ENCODE data around the gene C12orf54. TPM values are rescaled to one million over a fixed set of nuclear protein-coding genes. Genes with fewer than 3 reads are reported as not detected.

C12orf54 gene
- total and polyA plus RNA-seq, 2 of the 8 experiments (the other 6 are each of a cell fraction or from before 2014, with no cell fraction given) = not detected

- Histone ChIP-seq H4K91ac (replicated peaks; ENCODE audit: insufficient read length, low read length) (no peak overlapping the region), H3K14ac (ENCODE audit: insufficient read length) (no peak overlapping the region), H3K4me3 (ENCODE audit: extremely low read depth in 1 of 4, insufficient read depth in 2 of 4, low read depth in 3 of 4, low read length in 4 of 4) (no peak overlapping the region), H3K18ac (ENCODE audit: extremely low read depth, low read length) (no peak overlapping the region), H2BK12ac (ENCODE audit: low read depth, low read length) (no peak overlapping the region), H3K36me3 (ENCODE audit: control insufficient read depth in 2 of 4, insufficient read depth in 4 of 4, low read length in 3 of 4) (no peaks in the 10 kb centered on the region), H2BK120ac (replicated peaks; ENCODE audit: low read depth, low read length) (no peak overlapping the region), H3K27me3 (replicated peaks in 1 of 4; ENCODE audit: control insufficient read depth in 3 of 4, extremely low read depth in 1 of 4, insufficient read depth in 3 of 4, low read length in 3 of 4) (no peaks in the 10 kb centered on the region), H3K27ac (ENCODE audit: low read depth, low read length) (no peak overlapping the region), H3K4me2 (ENCODE audit: insufficient read depth in 1 of 2, low read depth in 2 of 2, low read length in 2 of 2) (no peak overlapping the region), H4K5ac (ENCODE audit: insufficient read length, low read depth, low read length) (no peak overlapping the region), H3K23me2 (ENCODE audit: low read depth, low read length) (no peaks in the 10 kb centered on the region), H2AK5ac (ENCODE audit: low read depth, low read length) (no peak overlapping the region), H3K23ac (ENCODE audit: insufficient read length) (no peak overlapping the region), H2BK20ac (ENCODE audit: low read length) (no peak overlapping the region), H3K4me1 (replicated peaks in 1 of 4; ENCODE audit: control insufficient read depth in 3 of 4, insufficient read depth in 4 of 4, low read length in 3 of 4) (no peaks in the 10 kb centered on the region), H3K79me1 (ENCODE audit: low read depth, low read length) (no peaks in the 10 kb centered on the region), H2AFZ (ENCODE audit: low read length) (no peak overlapping the region), H4K8ac (ENCODE audit: extremely low read depth, insufficient read depth, low read length) (no peak overlapping the region), H3K56ac (replicated peaks; ENCODE audit: insufficient read length, low read depth, low read length) (no peak overlapping the region), H4K20me1 (replicated peaks in 1 of 2; ENCODE audit: control insufficient read depth in 1 of 2, insufficient read depth in 2 of 2, low read length in 2 of 2) (no peaks in the 10 kb centered on the region), H3K79me2 (ENCODE audit: control insufficient read depth in 1 of 2, insufficient read depth in 2 of 2, low read length in 2 of 2) (no peaks in the 10 kb centered on the region), H3K9ac (replicated peaks in 1 of 4; ENCODE audit: extremely low read depth in 1 of 4, low read depth in 3 of 4, low read length in 3 of 4) (no peak overlapping the region), H3K9me3 (ENCODE audit: insufficient read depth in 2 of 2, low read depth in 1 of 2, low read length in 1 of 2) (peaks cover 0 to 2% of the 10 kb centered on the region in 2 experiments; a peak in 2 of 4 replicates), H2BK15ac (ENCODE audit: low read length) (no peak overlapping the region), H3K4ac (replicated peaks; ENCODE audit: insufficient read length, low read depth, low read length) (no peak overlapping the region), H2BK5ac (ENCODE audit: low read depth, low read length) (no peak overlapping the region)
- CTCF ChIA-PET (ENCODE audit: partially characterized antibody) = interaction anchor here (1.0 kb wide), 1 partner anchor 86 kb away, joined by 3 read pairs; no protein-coding TSS in a partner anchor
- POLR2A ChIA-PET (ENCODE audit: partially characterized antibody) = no interaction called here
- DNase-seq (ENCODE audit: low read depth in 1 of 2, low spot score in 2 of 2) (no peak), FAIRE-seq (no peak)
- TF ChIP-seq NRF1 (IDR thresholded peaks at IDR 0.05; ENCODE audit: low read depth, low read length) (no peak), GABPA (IDR thresholded peaks at IDR 0.05; ENCODE audit: borderline replicate concordance, insufficient read depth, low read length) (no peak), EGR1 (IDR thresholded peaks at IDR 0.05; ENCODE audit: borderline replicate concordance, low read depth, low read length) (no peak), SIX5 (IDR thresholded peaks at IDR 0.05; ENCODE audit: low read depth, low read length) (no peak), CBX8 (IDR thresholded peaks at IDR 0.05; ENCODE audit: borderline replicate concordance, low read depth, low read length) (no peak), RNF2 (IDR thresholded peaks at IDR 0.05; ENCODE audit: borderline replicate concordance, low read depth, low read length, missing control alignments, poor library complexity, severe bottlenecking) (no peak), ZNF274 (IDR thresholded peaks at IDR 0.05; ENCODE audit: borderline replicate concordance, extremely low read depth, low read length) (no peak), TBP (IDR thresholded peaks at IDR 0.05; ENCODE audit: low read depth, low read length) (no peak), ASH2L (IDR thresholded peaks at IDR 0.05; ENCODE audit: low read length) (no peak), RXRA (IDR thresholded peaks at IDR 0.05; ENCODE audit: insufficient read depth, low read depth, low read length) (no peak), SIN3A (conservative IDR thresholded peaks at IDR 0.05 in 1 of 2, IDR thresholded peaks at IDR 0.05 in 1 of 2; ENCODE audit: low read depth in 1 of 2, low read length in 2 of 2) (no peak), SP1 (IDR thresholded peaks at IDR 0.05; ENCODE audit: low read depth, low read length) (no peak), KDM5A (IDR thresholded peaks at IDR 0.05; ENCODE audit: low read length) (no peak), NANOG (IDR thresholded peaks at IDR 0.05; ENCODE audit: insufficient read depth, low read depth, low read length, poor library complexity, severe bottlenecking) (no peak), PHF8 (conservative IDR thresholded peaks at IDR 0.05; ENCODE audit: low read depth, low read length) (no peak), TCF12 (IDR thresholded peaks at IDR 0.05; ENCODE audit: low read depth, low read length) (no peak)
Measured at GRCh38 chr12:48532601-48533000, 50.3 kb downstream of the C12orf54 start.
